ENCODE measurements around the gene GPC5.

GPC5 gene

DNA sequence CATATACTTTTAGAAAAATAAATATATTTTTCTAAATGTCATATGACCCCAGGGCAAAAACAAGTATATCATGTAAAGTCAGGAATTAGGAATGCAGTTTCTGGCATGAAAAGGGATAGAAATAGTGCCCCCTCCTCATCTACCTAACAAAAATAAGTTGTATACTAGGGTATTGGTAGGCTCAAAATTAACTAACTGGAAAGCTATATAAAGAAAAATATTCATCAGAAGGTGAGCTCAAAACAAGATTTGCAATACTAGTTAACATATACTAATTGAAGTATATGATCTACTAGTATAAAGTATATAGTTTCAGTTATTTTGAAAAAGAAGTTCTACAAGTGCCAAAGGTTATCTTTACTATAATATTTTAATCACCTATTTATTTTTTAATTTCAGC, 200.2 kb downstream of the GPC5 start:
- DNase-seq, result no peak

DNA sequence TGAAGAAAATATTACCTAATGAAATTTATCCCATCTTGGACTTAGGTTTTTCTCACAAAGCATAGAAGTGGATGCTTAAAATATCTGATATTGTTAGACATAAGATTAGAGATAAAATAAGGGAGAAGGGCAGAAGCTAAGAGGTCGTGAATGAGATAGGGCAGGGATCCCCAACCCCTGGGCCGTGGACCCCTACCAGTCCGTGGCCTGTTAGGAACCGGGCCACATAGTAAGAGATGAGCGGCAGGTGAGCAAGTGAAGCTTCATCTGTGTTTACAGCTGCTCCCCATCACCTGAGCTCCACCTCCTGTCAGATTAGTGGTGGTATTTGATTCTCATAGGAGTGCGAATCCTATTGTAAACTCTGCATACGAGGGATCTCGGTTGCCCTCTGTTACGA, 202.9 kb downstream of the GPC5 start:
- no peak for DNase-seq

DNA sequence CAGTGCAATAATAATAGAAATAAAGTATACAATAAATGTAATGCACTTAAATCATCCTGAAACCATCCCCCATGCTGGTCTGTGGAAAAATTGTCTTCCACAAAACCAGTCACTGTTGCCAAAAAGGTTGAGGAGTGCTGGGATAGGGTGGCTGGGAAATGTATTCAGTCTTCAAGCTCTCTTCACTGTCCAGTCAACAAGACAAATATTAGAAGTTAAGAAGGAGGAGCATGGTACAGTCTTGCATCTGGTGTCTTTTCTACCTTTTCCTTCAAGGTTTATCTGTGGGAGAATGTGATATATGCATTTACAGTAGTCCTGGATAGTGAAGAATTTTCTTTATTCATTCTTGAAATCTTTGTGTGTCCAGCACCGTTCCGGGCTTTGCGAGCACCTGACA, 203.4 kb downstream of the GPC5 start:
- no peak for DNase-seq

DNA sequence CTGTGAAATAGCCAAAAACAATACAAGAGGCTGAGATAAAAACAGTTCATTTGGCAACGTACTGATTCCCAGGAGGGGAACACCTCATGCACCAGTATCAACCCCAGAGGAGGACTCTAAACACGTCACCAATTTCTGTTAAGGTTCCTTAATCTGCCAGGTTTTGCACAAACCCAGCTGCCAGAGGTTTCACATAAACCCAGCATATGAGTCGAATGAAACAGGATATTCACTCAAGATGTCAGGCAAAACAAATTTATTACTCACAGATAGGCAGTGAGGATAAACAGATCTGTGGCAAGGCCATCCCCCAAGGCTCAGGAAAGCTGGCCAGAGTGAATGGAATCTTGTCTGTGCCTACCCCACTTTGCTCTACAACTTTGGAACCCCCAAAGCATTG, 210.9 kb downstream of the GPC5 start:
- DNase-seq, result no peak

DNA sequence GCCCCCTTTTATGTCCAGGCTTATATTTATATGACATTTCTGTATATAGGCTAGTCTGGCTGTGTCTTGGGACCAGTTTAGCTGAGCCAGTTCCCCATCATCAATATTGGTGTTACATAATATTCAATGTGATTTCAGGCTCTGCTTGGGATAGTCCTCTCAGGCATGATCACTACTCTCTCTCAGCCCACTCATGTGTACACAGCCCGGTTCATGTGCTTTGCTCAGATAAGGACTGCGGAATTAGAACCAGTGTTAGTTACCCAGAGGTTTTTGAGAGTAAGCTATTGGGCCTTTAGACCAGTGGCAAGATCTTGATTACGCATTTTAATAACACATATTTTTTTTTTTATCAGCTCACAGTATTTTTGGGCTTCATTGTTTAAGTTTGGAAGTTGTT, 219.9 kb downstream of the GPC5 start:
- no peak for DNase-seq

DNA sequence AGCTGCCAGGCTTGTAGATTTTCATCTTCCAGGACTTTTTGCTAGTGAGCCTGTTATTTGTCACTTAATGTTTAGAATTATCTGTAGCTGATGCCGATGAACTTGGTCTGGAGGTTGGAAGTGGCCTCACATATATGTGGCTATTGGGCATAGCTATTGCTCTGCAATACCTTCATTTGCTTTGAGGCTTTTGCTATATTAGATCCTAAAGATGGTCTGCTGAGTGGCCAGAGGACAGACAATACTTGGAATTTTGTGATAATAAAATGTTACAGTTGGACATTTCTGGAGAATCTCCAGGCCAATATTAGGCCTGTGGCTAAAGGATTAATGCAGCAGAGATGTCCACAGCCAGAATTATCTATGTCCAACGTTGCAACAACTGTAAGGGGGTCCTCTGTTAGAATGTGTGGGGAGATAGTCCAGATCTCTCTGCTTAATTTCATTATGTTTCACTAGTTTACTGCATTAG, 222.3 kb downstream of the GPC5 start:
- DNase-seq, result no peak

DNA sequence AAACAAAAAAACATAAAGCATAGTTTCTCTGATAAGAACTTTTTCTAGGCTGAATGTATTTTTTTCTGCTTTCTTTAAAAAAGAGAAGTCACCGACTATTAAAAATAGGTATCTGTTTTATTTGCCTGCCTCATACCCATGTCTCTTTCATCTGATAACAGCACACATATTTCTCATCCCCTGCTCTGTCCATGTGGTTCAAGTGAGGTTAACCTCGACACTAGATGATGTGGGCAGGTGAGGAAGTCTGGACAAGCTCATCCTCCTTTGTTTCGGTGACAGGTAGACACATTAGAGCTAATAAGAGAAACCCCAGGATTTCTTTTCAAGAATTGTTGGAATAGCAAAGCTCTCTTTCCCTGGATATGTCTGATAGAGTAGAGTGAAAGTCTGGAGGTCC, 222.7 kb downstream of the GPC5 start:
- no peak for DNase-seq

DNA sequence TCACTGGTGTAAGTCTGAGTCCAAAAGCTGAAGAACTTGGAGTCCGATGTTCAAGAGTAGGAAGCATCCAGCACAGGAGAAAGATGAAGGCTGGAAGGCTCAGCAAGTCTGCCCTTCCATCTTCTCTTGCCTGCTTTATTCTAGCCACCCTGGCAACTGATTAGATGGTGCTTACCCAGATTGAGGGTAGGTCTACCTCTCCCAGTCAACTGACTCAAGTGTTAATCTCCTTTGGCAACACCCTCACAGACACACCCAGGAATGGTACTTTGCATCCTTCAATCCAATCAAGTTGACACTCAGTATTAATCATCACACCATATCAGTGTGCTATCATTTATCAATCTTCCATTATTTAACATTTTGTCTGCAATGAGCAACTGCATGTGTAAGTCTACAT, 223.5 kb downstream of the GPC5 start:
- DNase-seq, result no peak

DNA sequence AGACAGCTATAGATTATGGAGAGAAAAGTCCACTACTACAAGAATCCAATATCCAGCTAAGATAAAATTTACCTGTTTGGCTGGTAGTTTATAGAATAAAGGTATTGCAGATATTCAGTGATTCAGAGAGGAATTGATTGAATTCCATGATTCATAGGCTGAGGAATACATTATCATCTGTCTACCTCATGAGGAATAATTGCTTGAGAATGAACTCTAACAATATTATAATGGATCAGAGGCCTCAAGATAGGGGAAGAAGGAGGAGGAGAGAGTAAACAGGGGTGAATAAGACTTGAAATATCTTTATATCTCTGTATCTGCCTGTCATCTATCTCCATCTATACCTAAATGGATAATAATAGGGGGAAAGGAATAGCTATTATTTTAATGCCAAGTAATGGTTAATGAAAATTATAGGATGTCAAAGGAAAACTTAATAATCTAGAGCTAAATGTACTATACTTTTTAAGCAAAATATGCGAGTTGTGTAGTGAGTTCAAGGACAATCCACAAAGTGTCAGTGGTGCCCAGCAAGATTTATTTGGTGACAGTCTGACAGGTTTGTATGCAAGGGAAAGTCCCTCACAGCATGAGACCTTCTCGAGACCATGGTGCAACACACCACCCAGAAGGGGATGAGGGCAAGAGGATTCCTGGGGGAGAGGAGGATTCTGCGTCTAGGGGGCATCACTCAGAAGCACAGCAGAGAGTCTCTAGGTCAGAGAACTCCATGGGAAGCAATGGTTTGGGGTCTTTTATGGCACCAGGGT, 224.5 kb downstream of the GPC5 start:
- DNase-seq, result no peak

DNA sequence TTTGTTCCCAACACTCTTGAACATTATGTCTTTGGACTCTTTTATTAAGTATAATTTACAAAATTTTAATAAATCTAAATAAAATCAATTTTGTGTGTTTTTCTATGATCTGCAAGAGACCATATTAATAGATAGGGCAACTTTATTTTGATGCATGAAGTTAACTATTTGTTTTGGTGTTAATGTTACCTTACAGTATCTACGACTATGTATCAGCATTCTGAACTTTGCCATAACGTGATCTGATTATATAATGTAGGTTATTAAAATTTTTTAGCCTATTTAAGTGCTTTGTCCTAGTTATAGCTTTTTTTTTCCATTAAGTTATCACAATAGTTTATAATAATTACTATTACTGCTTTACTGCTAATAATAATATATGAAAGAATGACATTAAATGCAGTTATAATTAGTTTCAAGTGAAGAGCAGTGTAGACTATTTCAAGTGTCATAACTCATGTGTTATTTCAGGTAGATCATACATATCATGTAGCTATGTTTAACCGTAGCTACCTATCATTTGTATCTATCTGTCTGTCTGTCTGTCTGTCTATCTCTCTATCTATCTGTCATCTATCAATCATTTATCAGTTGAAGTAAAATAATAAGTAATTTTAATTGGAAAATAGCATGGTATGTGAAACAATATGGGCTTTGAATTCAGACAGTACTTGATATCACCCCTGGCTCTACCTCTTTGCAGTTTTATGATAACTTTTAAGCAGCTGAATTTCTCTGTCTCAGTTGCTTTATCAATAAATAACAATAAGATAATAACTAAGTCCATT, 229.7 kb downstream of the GPC5 start:
- no peak for DNase-seq

DNA sequence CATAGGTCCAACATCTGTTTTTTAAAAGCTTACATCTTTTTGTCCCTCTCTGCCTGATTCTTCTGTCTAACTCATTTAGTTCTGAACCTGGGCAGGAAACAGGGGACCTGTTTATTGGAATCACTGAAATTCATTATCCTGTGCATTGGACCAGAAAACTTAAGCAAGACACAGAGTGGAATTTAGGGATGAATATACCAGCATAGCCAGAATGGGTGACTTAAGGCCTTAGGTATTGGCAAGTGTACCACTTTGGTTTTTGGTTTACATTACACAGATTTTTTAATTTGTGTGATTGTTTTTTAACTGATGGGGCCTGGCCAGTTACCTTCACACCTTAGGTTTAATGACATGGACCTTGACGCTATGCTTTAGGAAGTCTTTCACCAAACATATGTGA, 232.5 kb downstream of the GPC5 start:
- DNase-seq, result no peak

DNA sequence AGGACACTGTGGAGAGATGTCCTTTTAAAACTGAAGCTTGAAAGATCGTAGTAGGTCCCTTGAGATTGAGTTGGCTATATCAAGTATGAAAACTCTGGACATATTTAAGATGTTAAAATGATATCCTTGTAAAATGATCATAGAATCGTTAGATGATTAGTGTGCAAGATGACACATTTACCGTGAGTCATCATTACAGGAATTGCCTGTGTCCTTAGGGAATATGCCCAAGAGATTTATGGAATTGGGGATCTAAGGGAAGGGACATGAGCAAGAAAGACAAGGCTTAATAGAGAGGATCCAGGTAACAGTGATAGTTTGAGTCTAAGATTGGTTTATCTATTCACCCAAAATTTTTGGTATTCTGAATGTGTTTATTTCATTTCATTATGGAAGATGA, 233.7 kb downstream of the GPC5 start:
- DNase-seq, result no peak

DNA sequence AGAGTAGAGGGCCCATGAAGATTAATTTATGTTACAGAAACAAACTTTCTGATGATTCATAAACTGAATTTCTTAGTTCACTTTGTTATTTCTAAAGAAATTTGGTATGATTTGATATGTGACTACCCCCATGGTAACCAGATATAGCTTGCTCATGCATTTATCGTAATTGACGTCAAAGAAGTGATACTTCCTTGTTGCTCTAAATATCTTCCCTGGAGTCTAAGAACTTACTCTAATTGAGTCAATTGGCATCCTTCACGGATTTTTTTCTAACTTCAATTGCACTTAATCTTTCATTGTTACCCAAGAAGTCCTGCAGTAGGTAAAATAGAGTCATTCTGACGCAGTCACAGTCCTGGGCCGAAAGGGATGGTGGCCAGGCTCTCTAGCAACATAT, 240.9 kb downstream of the GPC5 start:
- DNase-seq, result no peak

DNA sequence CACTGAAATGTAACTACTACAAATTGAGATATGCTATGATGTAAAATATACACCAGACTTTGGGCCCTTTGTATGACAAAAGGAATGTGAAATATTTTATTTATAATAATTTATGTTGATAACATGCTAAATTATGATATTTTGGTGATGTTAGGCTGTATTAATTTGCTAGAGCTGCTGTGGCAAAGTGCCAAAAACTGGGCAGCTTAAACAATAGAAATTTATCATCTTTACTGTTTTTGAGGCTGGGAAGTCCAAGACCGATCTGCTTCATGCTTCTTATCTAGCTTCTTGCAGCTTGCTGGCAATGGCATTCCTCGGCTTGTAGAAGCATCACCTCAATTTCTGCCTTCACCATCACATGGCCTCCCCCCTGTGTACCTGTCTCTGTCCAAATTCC, 245.0 kb downstream of the GPC5 start:
- DNase-seq, result no peak

DNA sequence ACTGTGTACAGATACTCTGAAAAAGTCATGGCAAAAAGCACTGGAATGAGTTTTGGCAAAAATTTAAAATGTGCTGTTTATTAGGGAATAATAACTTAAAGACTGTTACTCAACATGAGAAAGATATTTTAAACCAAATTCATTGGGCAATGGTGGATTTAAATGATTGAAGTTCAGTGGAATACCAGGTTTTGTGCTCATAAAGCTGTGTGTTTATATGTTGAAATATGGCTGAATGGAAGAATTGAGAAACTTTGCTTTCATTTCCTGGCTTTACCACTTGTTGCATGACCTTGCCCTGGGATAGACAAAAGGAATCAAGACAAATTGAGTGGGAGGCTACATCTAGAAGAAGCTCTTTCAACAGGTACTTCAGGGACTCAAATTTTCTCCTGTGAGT, 246.4 kb downstream of the GPC5 start:
- peak; percentile 29 for DNase-seq

DNA sequence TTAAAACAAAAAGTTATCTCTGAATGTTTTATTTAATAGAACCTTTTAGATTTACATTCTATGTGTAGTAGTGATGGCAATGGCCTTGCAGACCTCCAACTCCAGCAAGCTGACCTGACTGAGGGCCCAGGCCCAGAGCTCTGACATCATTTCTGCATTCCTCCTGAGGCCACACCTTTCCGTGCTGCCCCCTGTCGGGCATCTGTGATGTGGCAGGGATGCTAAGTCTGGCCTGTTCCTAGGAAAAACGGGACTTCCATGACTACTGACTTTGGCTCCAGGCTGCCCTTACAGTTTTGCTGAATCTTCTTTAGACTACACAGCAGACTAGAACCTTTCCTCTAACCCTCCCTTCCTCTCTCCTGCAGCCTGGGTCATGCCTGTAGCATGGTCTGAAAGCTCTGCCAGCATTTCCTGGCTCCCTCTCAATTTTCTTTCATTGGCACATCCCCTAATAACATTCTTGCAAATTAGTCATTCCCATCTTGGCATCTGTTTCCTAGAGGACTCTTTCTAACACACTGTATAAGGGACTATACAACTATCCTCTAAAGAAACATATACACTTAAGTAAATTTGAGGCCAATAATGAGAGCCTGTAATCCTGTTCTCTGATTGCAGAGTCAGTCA, 249.1 kb downstream of the GPC5 start:
- DNase-seq, result no peak

DNA sequence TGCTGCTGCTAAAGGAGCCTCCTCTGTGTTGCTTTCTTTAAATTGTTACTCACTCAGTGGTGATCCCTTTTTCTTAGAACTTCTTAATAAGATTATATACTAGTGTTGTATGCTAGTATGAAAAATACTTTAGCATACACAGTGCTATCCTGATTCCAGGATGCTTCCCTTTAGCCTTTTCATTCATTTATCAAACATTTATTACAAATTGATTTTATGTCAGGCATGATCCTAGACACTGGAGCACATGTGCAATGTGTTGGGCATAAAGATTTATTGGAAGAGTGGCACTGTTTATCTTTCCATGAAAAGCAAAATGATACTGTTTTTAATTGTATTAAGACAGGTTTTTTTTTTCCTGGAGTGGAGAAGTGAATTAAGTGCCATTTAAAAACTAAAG, 249.6 kb downstream of the GPC5 start:
- no peak for DNase-seq

DNA sequence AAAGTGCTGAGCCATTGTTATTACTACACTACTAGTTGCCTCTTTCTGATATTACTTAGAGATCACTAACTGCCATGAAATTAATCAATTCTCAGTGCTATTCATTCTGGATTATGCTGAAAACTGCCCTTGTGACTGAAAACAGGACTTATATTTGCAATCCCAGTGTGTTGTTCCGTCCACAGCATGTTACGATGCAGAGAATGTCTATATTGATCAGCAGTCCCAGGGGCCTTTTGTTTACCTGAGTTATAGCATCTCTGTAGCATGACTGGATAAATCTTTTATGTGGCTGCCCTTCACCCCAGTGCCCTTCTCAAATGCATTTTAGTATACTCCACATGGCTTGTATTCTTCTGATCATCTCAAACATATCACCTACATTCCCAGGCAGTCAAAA, 251.0 kb downstream of the GPC5 start:
- DNase-seq, result no peak

DNA sequence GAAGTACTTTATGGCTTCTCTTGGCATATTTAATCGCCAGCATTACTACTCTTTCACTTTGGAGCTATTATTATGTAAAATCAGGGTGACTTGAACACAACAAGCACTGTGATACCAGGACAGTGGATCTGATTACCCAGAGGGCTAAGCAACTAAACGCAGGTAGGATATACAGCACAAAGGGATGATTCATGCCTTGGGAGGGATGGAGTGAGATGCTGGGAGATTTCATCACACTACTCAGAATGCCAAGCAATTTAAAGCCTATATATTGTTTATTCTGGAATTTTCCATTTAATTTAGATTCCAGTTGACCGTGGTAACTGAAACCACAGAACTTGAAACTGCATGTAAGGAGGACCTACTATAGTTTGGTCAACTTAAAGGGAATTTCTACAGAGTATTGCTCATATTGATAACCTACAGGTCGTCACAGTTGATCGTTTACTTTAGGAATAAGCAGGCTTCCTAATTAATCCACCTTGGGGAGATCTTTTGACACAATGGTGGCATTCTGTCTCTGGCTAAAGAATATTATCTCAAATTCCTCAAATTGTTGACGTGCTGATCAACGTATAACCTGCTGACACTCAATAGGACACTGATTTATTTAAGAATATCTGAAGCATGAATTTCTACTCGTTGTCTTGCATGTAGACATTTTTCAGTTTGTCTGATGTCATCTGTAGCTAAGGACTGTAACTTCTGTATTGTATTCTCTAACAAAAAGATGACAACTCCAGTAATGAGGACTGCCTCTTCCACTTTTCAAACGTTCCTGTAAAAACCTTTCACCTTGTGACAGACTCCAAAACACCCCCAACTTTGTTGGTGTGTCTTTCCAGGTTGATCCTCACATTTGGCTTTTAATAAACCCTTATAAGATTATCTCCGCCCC, 254.2 kb downstream of the GPC5 start:
- no peak for DNase-seq

DNA sequence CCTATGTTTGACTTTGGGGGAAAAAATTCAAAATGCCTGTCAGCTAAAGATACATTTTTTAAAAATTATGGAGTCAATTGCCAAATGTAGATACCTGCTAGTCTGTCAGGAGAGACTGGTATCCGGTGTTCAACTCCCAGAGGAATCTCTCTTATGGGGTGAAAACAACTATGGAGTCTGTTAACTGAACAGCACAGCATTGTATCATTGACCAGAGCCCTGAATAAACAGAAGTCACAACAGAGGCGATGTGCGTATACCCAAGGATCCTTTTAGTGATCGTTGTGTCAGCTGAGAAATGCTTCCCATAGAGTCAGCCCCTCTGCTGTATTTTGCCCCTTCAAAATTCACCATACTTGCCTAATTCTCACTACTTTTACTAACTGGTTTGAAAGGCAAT, 257.3 kb downstream of the GPC5 start:
- DNase-seq, result no peak

DNA sequence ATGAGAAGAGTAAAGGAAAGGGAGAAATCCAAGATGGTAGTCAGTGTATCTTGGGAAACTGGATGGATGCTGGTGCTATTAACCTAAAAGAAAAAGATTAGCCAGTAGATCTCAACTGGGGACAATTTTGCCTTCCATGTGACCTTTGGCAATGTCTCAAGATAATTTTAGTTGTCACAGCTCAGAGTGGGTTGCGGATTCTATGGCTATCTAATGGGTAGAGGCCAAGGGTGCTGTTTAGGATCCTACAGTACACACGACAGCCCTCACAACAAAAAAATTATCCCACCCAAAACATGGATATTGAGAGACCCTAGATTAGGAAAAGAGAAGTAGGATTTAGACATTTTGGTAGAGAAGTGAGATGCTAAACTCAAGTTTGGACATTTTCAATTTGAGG, 258.9 kb downstream of the GPC5 start:
- DNase-seq, result no peak

DNA sequence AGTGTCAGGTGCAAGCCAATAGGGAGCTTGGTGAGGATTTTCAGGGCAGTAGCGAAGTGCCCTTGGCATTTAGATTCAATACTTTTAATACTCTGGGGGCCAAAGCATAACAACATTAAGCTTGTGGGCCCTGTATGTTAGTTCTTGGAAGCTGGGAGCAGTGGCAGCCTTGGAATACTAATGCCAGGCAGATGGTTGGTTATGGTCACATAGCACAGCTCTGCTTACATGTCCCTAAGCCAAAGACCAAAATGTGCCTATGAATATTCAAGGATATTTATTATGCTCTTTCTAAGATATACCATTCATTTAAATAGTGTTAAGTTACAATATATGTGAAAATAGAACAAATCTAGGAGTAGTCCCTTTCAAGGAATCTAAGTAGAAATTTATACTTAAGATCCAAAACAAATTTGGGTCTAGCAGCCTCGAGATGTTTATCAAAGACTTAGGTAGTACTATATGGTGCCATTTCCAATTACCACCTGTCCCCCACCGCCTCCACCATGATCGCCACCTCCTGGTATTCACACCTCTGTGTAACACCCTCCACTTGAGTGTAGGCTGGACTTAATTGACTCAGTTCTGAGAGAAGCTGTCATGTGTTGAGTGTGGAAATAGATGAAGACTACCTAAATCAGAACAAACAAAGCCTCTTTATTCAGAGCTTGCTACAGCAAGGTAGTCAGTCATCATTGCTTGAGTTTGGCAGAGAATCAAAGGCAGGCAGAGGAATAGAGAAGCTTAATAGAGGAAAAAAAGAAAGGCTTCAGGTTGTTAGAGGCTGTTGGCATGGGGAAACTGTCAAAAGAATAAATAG, 261.0 kb downstream of the GPC5 start:
- DNase-seq, result no peak
